Hematopoietic multipotent progenitor cell treated with erythropoietin and hydrocortisone succinate and interleukin-3 and kit ligand, for 8 days (in vitro differentiated cells): ENCODE measurements around the gene MAP2K3.
A peak's percentile ranks its signal among the peaks of the same experiment; 100 is the strongest.

Source experiments
- DNase-seq: peaks from one replicate; pipeline ENCODE4 v3.0.0-alpha.2; 2015

Gene MAP2K3

GRCh38 chr17:21252796-21253645 lies 31.5 kb upstream of the MAP2K3 start, which contains the start of gene NATD1:
Gene NATD1 (minus strand): TSS chr17:21253410. CDS start chr17:21253264, 146 bp downstream.
- DNase-seq = peak; percentile 86

DNA sequence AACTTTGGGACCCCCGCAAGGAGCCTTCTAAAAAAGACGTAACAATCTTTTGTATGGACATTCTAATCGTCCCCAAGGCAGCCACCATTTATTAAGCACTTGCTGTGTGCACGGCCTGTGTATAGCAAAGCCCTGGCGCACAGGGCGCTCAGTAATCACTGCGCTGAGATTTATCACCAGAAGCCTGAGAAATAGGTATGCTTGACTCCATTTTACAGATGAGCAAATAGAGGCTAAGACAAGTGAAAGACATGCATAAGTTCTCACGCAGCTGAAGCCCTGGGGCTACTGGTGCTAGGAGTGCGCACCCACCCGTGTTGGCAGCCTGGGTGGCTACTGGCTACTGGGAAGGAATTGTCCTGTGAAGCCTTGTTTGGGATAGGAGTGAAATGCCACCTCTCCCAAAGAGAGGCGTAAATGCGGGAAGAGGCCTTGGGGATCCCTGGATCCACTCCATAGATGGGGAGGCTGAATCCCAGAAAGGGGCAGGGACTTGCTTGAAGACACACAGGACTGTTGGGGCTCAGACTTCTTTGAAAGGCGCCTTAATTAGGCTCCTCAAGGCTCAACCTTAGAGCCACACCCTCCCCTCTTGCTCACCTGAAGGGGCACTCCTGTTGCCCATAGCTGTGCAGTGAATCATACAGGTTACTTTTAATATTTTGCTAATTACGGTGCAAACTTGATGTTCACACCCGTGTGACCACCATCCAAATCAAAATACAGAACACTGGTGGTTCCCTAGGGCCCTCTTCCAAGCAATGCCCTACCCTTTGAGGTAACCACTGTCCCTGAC lies 30.7 kb upstream of the MAP2K3 start:
- no peak for DNase-seq

- DNase-seq = no peak
Measured at GRCh38 chr17:21258593-21258992, 25.9 kb upstream of the MAP2K3 start.

DNA sequence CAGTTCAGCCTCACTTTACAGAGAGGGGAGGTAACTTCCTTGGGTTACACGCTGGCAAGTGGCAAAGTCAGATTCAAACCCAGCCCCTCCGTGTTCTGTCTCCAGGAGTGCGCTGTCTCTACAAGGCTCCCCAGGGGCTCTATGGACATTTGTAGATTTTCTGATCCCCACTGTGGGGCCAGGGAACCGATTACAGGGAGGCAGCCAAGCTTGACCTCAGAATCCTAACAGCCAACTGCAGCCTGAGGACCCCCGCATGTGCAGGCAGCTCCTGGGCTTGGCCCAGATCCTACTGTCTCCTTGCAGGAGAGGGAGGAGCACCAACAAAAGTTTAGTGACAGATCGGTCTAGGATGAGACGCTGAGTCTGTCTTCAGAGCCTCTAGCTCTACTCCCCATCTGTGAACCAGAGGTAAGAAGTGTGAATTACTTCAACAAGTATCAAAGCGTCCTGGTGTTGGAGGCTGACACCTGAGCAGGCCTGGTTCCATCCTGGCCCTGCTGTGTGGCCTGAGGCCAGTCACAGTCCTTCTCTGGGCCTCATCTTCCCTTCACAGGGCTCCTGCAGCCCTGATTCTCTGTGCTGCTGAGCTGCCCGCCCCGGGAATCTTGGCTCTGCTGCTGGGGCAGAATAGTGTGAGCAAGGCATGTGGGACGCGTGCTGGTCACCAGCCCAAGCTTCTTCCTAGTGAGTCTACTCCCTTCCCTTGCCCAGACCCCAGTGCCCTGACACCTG lies 22.1 kb upstream of the MAP2K3 start:
- no peak for DNase-seq

GRCh38 chr17:21263376-21263775 lies 21.1 kb upstream of the MAP2K3 start:
- DNase-seq = no peak

GRCh38 chr17:21268596-21269188 lies 15.8 kb upstream of the MAP2K3 start:
- DNase-seq = no peak

DNA sequence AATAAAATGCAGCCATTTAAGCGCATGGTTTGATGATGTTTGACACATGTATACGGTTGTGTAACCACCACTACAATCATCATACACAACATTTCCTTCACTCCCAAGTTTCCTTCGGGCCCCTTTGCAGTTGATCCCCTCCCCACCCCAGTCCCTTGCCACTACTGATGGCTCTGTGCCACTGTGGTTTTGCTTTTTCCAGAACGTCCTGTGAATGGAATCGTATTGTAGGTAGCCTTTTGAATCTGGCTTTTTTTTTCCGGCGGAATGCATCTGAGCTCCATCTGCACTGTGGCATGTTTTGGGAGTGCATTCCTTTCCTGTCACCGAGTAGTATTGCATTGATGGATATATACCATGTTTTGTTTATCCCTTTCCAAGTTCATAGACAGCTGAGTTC lies 15.1 kb upstream of the MAP2K3 start:
- no peak for DNase-seq

DNA sequence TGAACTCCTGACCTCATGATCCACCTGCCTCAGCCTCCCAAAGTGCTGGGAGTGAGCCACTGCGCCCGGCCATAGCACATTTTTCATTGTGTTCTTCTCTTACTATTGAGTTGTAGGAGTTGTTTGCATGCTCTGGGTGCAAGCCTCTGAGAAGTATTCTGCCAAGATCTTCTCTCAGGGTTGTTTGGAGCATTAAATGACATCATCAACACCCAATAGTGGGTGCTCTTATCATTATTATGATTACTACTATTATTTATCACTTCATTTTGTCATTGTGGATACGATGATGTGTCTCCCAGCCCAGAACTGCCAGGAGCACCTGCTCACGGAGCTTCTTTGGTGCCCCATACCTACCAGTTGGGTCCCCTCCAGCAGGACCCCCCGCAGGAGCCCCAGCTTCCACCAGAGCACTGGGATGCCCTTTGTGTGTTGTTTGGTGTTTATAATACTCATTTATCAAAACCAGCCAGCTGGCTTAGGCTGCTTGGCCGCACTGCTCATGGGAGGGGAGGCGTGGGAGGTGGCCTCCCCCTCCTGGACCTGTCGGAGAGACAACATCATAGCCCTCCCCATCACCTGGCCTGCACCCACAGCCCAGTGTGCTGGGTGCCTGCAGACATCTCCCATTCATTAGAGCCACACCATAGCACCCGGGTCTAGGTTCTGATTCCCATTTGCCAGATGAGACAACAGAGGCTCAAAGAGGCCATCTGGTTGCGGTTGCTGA lies 12.9 kb upstream of the MAP2K3 start:
- no peak for DNase-seq

- no peak for DNase-seq
Measured at GRCh38 chr17:21272250-21272649, 12.3 kb upstream of the MAP2K3 start.

GRCh38 chr17:21272881-21273792 lies 11.4 kb upstream of the MAP2K3 start:
- DNase-seq = peak; percentile 93

- no peak for DNase-seq
Measured at GRCh38 chr17:21275047-21275578, 9.4 kb upstream of the MAP2K3 start.

- peak; percentile 89 for DNase-seq
Measured at GRCh38 chr17:21275579-21276263, 8.8 kb upstream of the MAP2K3 start.

DNA sequence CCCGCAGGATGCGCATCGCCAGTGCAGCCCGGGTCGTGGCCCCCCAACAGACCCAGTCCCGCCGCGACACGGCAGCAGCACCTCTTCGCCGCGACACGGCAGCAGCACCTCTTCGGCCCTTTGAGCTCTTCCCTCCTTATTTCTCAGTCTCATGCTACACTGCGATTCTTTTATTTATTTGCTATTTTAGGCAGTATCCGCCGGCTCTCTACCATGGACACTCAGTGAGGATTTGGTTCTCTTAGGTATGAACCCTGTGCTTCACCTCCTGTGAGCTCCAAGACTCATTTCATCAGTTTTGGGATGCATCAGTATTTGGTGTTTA lies 8.3 kb upstream of the MAP2K3 start:
- DNase-seq = no peak

DNA sequence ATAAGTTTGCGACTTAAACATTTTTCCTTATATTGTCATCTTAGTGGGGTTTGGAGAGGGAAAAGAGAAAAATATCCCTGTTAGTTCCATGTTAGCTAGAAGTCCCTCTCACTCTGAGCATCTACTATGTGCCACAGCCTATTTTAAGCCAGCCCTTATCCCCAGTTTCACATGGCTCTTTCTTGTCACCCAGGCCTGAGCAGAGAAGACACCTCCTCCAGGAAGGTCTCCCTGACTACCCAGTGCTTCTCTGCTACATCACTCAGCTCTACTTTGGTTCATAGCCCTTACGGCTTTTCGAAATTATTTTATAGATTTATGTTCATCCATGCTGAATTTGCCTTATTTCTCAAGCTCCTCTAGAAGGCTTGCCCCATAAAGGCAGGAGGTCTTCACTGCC lies 7.2 kb upstream of the MAP2K3 start:
- no peak for DNase-seq

DNA sequence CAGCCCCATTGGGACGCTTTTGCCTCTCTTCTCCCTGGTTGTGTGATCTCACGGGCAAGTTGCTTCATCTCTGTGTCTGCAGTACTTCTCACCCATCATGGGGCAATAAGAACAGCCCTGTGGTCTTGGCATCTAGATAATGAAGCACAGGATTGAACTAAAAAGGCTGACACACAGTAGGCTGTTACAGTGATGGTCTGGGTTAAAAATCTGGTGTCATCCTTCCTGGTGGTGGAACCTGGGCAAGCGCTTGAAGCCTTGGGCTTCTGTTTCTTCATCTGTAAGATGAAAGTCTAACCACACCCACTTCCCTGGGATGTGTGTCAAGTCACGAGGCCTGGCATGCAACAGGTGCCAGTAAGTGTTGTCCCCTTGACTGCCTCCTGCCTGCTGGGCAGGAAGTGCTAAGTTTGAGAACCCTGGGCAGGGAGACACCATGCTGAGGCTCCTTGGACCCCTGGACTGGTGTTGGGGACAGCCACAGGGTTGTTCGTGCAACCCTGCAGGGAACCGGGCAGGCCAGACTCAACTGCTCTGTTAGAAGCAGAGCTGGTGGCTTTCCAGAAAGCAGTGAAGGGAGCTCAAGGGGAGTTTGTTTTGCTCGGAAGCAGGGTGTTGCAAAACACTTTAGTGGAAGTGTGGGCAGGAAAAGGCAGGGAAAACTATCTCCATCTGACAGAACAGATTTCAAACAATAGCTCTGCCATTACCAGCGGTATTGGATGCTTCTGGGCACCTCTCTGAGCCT lies 5.9 kb upstream of the MAP2K3 start:
- DNase-seq = peak; percentile 87

GRCh38 chr17:21279198-21279535 lies 5.3 kb upstream of the MAP2K3 start:
- no peak for DNase-seq

DNA sequence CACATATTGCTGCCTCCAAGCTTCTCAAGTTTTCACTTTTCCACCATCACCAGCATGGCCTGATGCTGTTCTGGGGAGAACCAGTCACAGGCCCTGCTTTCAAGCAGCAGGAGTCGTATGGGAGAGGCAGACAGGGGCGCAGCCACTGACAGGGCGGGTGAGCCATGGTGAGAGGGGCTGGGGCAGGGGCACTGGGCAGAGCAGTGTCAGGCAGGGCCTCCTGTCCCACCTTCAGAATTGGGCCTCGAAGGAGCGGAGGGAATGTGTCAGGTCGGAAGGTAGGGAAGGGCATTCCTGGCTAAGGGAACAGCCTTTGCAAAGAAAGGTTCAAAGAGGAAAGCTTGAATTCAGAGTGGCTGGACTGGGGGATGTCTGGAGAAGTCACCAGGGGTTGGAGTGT lies 4.9 kb upstream of the MAP2K3 start:
- no peak for DNase-seq

DNA sequence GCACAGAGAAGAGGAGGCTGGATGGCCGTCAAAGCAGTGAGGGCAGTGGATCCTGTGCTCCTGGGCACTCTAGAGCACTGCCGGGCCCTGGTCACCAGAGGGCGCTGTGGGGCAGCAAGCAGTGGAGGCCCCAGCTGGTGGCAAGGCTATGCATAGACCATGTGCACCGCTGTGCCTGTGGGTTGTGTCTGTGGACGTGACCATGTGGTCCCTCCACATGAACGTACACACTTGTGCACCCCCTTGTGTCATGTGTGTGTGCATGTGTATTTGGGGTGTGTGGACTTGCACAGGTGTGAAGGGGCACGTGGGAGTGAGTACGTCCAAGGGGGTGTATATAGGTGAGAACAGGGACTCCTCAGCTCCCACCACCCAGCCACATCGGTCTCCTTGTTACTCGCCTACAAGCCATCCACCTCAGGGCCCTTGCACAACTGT lies 4.4 kb upstream of the MAP2K3 start:
- DNase-seq = peak; percentile 91

DNA sequence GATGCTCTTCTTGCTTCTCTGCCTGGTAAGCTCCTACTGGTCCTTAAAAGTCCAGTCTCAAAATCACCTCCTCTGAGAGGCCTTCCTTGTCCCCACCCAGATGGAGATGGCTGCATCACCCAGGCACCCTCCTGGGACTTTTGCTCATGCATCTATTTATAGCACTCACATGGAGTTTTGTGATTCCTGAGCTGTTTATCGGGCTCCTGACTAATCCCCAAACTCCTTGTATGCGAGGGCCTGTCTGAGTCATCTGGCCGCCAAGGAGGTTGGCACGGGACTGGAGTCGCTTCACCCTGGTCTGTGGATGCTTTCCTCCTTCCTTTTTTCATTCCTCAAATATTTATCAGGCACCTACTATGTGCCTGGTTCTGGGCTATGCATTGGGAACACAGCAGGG lies 2.3 kb upstream of the MAP2K3 start:
- DNase-seq = no peak

GRCh38 chr17:21282850-21283249 lies 1.7 kb upstream of the MAP2K3 start:
- DNase-seq = no peak
